Stimulated activated naive CD8-positive, alpha-beta T cell treated with anti-CD3 and anti-CD28 coated beads, Interleukin-15, Interleukin-2, amounts not matched to agents 100 U/mL and 50 U/mL, for 24 hours (primary cell): ENCODE results near the gene KRT83.

ENCODE experiments used
- ATAC-seq: fragments of 150-1000 bp; cut with Tn5 transposase; one replicate; pipeline ENCODE4 v1.10.0; 2021
- DNase-seq: peaks from one replicate; pipeline ENCODE4 v3.0.0; 2021

The KRT83 gene

DNA sequence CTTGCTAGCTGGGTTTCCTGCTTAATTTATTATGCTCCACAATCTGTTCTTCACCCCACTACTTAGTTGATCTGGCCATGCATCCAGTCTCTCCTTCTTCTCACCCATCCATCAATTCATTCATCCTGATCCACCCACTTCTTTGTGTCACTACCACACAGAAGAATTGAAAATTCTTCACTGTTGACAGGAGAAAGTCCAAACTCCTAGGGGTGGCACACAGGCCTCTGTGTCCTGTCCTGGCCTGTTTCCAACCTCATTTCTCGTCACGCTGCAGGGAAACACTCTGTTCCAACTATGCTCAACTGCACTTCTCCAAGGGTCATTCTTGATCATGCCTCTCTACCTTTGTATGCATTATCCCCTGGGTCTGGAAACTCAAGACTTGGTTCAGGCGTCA is 10.6 kb upstream of the KRT83 start:
- no peak for ATAC-seq
- no peak for DNase-seq

DNA sequence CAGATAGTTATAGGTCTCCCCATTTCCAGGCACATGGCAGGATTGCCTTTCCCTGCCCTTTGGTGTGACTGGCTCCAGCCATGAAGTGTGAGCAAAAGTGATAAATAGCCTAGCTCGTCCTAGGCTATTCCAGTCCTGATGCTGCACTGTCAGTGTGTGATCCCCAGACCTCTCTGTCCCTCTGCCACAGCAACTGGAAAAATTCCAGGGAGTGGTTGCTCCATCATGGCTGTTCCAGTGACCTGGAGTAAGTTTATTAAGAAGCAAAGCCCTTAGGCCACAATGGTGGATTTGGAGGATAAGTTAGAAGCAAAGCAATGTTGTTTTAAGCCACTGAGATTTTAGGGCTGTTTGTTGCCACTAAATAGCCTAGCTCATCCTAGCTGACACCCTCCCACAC is 9.8 kb upstream of the KRT83 start:
- no peak for ATAC-seq
- DNase-seq: no peak

DNA sequence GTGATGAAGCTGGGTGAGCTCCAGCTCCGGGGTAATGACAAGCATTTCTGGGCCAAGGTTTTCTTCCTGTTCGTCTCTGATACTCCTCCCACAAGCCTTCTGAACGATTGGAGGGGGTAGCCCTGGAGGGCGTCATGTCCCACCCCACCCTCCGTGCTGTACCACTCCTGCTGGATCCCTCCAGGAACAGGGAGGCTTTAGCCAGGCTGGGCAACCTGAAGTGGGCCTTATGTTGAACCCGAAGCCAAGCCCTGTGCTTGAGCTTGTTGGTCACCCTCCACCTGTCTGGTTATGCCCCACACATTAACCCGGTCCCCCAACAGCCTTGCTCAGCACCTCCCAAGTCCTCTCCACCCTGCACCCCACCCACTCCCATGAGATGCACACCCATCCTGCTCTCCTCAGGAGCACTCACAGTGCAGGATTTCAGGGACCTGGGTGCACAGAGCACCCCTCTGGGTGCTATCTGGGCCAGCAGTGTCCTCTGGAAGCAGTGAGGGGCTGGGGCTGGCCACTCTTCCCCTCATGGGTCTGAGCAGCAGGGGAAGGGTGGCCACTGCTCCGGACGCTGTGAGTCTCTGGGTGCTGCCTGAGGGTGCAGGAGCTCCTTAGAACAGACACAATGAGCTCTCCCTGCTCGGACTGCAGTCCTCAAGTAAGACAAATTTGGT is 6.8 kb upstream of the KRT83 start:
- no peak for ATAC-seq
- no peak for DNase-seq

DNA sequence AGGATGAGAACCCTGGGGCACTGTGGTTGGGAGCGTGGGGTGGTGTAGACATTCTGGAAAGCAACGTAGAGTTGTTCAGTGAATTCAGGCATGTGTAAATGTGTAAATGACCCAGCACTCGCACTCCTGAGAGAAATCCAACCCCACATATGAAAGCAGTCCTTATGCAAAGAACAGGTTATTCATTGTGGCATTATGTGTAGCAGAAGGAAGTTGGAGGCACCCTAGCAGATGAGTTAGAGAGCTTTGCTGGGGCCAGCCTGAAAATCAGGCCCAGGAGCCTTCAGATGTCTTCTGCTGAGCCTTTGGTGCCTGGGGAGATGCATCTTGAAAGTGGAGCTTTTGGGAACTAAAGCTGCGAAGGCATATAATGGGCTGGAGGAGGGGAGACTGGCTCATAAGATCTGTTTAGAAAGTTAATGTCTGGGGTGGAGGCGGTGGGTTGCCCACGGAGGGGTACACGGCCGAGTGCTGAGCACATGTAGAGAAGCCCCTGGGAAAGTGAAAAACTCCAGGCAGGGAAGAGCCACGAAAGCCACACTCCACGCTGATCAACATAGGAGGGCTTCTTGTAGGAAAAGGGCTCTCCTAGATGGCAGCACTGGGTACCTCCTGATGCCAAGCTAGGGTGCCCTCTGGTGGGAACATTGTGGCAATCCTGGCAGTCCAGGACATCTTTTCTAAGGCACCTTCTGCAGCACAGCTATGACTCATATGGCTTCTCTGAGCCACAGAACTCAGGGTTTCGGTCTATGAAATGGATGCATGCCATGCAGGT is 6.0 kb upstream of the KRT83 start:
- peak; percentile 96 for ATAC-seq
- peak; percentile 79 for DNase-seq

DNA sequence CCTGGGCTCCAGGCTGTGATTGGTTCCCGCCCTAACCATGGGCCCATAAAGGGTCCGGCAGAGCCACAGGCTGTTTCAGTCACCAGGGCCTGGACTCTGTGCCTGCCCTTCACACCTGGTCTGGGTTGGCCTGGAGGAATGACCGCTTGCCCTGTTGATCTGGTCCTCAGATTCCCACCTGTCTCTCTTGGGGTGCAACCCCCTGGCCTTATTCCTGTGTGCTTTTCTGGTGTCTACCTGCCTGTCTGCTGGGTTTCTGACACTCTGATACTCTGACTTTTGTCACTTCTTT is 2.9 kb upstream of the KRT83 start:
- DNase-seq (no peak), ATAC-seq (no peak)

DNA sequence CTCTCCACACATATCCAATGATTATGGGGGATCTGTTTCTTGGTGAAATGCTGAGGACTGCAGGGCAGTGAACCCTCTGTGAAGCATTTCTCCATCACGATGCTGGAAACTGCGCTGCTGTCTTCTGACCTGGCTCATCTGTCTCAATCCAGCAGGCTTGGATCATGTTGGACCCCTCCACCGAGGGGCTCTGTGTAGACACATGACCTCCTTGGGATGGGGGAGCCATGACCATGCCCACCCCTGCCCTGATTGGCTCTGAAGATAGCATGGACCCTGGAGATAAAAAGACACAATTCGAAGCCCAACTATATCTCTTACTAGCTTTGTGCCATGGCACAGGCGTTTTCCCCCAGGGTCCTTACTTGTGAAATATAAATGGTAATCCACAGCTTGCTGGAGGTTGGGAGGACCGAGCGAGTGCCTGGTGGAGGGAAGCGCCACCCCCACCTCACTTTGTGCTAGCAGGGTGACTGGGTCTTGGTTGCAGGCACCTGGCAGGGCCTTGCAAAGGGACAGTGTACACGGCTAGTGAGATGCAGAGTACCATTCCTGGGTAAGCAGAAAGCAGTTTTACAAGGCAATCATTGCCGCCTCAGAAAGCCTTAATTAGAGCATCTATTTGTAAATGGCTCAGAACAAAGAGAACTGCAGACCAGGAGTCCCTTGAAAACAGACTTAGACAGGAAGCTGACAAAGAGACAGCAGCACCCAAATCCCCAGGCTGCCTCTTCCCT is 2.4 kb upstream of the KRT83 start:
- no peak for ATAC-seq
- DNase-seq: no peak

DNA sequence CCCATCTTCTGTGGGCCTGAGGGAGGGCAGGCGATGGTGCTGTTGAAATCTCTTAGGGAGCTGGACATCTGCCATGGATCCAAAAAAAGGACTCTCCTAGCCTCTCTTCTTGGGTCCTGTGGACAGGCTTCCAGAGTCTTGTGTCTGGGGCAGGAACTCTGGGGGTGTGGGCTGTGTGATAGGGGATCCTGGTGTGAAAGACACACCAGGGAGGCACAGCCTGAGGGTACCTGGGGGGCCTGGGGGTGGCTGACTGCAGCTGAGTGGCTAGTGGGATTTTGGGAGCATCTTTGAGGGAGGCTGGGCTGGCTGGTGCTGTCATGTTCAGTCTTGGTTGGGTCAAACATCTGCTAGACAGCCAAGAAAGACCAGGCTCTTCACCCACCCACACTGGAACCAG is 1.8 kb upstream of the KRT83 start:
- DNase-seq: no peak
- ATAC-seq: no peak

DNA sequence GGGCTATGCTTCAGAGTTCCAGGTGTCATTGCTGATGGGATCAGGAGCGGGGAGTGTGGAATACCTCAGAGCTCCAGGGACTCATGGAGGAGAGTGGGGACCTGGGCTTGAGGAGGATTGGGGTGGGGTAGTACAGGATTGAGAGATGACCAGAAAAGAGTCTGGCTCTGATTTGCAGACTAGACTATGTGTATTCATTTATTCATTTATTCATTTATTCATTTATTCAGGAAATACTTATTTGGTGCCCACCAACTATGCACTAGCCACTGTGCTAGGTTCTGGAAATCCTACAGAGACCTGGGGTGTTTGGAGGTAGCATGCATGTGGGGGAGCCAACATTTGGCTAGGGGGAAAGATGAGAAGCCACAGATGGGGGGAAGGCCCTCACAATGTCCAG is 871 bp upstream of the KRT83 start:
- no peak for ATAC-seq
- no peak for DNase-seq

DNA sequence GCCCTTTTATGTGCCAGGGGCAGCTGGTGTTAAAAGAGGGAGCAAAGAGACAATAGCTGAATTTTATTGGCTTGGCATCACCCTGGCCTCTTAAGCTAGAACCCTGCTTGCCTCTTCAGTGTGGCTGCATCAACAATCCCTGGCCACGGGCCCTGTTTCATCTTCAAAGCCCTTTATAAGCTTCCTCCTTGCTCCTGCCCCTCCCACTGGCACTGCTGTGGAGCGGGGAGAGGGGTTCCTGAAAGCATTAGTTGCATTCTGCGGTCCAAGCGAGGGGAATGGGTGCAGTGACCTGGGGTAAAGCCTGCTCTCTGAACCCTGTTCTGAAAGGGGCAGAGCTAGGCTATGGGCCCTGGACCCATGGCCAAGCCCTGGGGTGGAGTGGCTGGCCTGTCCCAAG is 220 bp upstream of the KRT83 start:
- no peak for DNase-seq
- ATAC-seq: no peak

DNA sequence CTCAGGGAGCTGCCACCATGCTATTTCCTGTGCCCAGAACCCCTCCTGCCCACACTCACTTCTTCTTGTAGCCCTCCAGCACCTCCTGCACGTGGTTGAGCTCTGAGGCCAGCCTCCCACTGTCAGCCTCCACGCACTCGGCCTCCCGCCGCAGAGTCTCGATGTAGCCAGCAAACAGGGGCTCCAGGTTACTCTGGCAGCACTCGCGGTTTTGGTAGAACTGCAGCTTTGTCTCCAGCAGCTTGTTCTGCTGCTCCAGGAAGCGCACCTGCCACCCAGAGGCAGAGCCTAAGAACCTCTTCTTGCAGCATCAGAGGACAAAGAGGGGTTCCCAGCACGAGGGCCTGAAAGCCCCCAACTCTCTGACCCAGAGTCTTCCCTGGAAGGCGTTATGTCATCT is 2.1 kb downstream of the KRT83 start:
- DNase-seq (no peak), ATAC-seq (no peak)

DNA sequence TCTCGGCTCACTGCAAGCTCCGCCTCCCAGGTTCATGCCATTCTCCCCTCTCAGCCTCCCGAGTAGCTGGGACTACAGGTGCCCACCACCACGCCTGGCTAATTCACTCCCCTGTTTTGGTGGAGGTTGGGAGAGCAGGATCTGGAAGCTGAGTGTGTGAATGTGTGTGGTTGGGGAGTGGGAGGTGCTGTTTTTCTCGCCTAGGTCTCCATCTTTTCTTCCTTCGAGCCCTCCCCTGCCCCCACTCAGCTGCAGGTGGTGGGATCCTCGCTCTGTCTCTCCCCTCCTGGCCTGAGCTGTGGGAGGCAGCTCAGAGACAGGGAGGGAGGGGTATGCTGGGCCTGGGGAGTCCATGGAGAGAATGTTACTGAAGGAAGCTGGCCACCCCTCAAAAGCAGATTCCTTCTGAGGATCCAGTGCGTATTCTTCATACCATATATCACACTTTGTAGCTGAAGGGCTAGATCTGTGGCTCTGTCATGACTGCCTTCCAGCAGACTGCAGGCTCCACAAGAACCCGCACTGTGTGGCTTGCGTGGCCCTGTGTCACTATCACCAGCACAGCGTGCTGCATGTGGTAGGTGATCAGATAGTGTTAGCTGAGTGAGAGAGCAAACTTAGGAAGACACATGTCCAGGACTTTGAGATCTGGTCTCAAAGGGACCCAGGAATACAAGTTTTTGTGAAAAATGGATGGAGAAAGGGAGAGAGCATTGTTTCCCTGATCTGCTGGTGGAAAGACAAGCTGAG is 2.8 kb downstream of the KRT83 start:
- DNase-seq: no peak
- no peak for ATAC-seq

DNA sequence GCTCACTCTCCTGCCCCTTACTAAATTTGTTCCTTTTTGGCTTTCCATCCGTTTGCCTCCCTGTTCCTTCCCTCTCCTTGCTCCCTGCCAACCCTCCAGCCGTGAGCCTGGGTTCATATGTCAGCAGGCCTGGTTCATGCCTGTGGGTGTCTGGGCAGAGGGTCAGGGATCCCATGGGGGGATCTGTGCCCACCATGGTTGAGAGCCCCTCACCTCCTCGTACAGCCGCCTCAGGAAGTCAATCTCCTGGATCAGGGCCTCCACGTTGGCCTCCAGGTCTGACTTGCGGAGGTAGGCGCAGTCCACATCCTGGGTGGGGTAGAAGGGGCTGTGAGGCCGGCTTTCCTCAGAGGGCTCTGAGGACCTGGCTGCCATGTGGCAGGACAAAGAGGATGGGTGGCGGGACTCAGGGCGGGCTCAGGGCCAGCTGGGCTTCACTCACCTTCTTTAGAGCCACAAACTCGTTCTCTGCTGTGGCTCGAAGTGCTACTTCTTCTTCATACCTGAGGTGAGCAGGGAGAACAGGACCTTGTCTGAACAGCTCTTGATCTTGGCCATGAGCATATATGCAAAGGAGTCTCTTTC is 3.6 kb downstream of the KRT83 start:
- no peak for ATAC-seq
- no peak for DNase-seq

DNA sequence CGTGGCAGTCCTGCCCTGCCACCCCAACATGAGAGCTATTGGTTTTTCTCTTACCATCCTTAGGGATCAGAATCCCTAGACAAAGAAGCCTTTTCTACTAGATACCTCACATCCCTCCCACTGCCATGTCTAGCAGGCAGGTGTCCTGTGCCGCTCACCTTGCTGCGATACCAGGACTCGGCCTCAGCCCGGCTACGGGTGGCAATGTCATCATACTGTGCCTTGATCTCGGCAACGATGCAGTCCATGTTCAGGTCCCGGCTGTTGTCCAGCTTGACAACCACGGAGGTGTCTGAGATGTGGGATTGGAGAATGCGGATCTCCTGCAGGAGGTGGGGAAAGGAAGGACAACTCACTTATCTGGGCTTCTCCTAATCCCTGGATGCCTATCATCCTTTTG is 4.5 kb downstream of the KRT83 start:
- ATAC-seq (no peak), DNase-seq (no peak)

DNA sequence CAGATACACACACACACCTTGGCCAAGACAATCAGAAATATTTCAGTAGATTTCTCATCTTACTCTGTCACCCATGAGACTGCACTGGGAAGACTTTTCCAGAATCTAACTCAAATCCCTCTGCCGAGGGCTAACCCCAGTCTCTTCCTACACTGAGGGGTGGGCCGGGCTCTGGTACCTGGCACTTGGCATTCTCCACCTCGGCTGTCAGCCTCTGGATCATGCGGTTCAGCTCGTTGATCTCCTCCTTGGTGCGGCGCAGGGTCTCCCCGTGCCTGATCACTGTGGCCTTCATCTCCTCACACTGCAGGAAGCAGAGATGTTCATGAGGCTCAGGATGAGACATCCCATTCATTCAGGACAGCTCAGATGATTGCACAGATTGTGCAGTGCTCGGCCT is 4.9 kb downstream of the KRT83 start:
- ATAC-seq: no peak
- no peak for DNase-seq

DNA sequence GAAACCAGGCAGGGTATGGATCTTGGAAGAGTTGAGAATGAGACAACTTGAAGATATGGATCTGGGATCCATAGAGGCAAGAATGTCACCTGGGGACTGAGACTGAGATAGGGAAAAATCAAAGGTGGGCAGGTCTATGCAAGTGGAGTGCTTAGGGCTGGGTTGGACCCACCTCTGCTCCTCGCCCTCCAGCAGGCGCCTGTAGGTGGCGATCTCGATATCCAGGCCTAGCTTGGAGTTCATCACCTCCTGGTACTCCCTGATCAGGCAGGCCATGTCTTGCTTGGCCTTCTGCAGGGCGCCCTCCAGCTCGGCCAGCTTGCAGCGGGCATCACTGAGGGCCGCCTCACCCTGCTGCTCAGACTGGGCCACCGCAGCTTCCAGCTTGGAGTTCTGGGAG is 5.5 kb downstream of the KRT83 start:
- DNase-seq (peak; percentile 45), ATAC-seq (peak; percentile 50)

DNA sequence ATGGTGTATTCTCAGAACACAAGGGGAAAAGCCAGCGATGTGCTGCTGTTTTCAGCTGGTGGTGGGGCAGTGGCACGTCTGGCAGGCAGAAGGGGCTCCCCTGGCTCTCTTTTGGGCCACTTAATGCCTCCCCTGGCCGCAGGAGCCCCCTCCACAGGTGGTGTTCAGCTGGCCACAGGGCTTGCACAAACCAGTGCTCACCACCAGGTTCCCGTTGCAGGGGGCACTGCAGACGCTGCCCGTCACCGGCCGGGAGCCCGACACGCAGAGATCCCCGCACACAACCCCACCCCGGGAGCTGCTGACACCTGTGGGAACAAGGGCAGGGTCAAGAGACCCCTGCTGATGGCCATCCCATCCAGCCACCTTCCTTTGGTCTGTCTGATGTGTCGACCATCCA is 6.7 kb downstream of the KRT83 start:
- no peak for DNase-seq
- no peak for ATAC-seq

DNA sequence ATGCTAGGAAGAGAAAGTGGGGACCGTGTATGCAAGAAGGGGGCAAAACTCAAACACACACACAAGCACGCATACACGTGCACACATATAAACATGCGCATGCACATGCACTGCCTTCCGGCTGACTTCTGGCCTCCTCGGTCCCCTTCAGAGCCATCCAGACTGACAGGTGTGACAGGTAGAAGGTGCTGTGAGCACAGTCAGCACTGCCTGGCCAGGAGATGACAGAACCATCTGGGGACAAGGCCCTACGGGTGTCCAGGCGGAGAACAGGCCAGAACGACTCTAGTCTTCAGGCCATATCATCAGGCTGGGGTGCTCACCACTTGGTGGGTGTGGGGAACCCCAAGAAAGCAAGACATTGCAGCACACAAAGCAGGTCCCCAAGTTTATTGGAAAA is 7.3 kb downstream of the KRT83 start:
- DNase-seq (no peak), ATAC-seq (no peak)

DNA sequence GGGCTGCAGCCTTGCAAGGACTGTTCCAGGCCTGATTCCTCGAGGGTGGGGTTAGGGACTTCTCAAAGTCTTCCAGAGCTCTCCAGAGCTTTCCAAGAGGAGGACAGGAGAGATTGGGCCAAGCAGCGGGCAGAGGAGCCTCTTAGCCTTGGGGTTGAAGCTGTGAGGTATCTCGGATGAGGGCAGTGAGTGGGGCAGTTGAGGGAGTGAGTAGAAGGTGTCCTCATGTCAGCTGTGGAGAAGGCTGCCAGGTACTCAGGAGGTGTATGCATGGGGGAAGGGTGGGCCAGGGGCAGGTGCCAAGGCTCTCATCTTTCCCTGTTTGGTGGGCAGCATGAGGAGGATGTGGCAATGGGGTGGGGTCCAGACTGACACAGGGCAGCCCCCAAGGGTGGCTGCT is 7.7 kb downstream of the KRT83 start:
- DNase-seq: no peak
- ATAC-seq: no peak

DNA sequence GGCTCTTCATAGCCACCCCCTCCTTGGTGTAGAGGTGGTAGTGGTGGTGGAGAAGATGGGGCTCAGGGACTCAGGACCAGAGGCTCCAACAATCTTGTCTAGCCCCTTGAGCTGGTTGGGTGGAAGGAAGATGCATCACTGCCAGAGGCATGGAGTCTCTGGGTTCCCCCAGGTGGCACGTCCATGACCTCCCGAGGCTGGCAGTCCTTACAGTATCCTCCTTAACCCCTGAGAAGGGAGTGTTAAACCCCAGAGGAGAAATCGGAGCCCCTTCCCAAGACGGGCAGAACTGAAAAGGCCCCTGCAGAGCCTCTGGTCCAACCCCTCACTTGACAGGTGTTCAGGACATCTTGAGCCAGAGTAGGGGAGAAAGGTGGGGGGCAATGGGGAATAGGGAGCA is 9.1 kb downstream of the KRT83 start:
- no peak for ATAC-seq
- DNase-seq: no peak

DNA sequence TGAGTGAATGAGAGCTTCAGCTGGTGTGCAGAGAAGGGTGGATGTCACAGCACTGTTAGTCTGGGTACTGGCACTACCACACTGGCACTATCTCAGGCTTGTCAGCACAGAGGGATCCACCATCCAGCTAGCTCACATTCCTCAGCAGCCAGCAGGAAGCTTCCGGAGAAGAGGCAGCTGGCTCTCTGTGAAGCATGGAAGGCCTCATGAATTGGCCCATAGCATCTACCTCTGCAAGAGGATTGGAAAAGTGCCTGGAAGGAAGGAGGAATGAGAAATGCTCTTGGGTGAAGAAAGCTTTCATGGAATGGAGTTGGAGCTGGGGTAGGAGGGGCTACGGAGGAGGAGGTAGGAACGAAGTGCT is 9.9 kb downstream of the KRT83 start:
- ATAC-seq (no peak), DNase-seq (no peak)

DNA sequence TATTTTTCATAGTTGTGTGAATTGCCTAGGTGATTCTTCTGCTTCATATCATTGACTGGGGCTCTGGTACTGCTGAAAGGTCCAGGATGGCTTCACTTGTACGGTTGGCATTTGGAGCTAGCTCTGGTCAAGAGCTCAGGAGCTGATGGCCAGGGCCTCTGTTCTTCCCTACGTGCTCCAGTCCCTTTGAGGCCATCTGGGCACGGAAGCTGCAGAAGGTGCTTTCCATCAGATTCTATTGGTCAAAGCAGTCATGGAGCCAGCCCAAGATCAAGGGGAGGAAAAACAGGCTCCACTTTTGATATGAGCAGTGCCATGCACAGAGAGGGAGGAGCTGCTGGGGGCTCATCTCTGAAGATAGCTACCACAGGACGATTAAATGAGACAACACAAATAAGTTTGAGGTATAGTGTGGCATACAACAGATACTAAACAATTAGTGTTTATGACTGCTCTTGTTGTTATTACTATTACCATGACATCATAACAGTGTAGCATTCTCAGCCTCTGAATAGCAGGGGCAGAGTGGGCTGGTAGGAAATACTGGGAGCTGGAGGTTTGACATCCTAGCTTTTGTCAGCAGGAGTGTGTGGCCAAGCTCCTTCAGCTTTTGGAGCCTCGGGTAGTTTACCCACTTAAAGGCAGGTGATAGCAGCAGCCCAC is 10.4 kb downstream of the KRT83 start:
- no peak for DNase-seq
- no peak for ATAC-seq

DNA sequence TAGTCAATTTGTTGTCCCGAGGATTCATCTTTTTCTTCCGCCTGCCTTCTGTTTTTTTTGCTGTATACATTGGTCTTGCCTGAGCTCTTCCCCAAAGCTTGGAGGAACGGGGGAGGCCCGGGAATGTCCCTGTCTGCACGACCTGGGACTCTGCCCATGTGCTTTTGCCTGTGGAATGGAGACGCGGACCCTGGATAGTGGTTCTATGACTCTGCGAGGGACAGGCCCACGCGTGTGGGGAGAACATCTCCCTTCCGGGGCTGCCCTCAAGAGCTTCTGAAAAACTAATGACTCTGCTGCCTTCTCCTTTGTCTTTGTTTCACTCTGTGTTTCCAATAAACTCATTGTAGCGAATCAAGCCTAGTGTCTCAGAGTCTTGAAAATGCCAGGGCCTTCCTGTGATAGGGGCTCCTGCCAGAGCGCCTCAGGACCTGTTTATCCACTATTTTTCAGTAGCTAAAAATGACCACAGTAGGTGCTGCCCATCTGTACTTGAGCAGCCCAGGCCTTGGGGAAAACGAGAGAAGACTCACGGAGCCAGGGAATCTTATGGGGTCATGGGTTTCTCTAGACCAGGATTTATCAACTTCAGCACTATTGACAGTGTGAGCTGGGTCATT is 12.3 kb downstream of the KRT83 start:
- no peak for ATAC-seq
- DNase-seq: no peak
